BLaER1 treated with 17β-estradiol and CSF1 and Interleukin-3, amounts not matched to agents 10 nM and 100 nM (cell line): ENCODE data around the gene PLEKHA3.

ENCODE experiments used
- H3K27ac ChIP-seq, 11 experiments: shearing (Covaris generic); formaldehyde crosslinking; 2 replicates each; pipeline ENCODE4 v1.8.1; 2022
- H3K27me3 ChIP-seq, 11 experiments: shearing (Covaris generic); formaldehyde crosslinking; 2 replicates each; pipeline ENCODE4 v1.8.1; 2022
- H3K36me3 ChIP-seq, 11 experiments: shearing (Covaris generic); formaldehyde crosslinking; 2 replicates each; pipeline ENCODE4 v1.8.1; 2022
- H3K4me1 ChIP-seq, 10 experiments: shearing (Covaris generic); formaldehyde crosslinking; 2 replicates each; pipeline ENCODE4 v1.8.1; 2022
- H3K4me2 ChIP-seq, 11 experiments: shearing (Covaris generic); formaldehyde crosslinking; 2 replicates each; pipeline ENCODE4 v1.8.1; 2022
- H3K4me3 ChIP-seq, 10 experiments: shearing (Covaris generic); formaldehyde crosslinking; 2 replicates each; pipeline ENCODE4 v1.8.1; 2022
- H3K9ac ChIP-seq, 11 experiments: shearing (Covaris generic); formaldehyde crosslinking; 2 replicates each; pipeline ENCODE4 v1.8.1; 2022
- H3K9me3 ChIP-seq, 11 experiments: shearing (Covaris generic); formaldehyde crosslinking; replicated peaks in 1 of 11; 2 replicates each; pipeline ENCODE4 v1.8.1; 2022
- H4K20me1 ChIP-seq, 11 experiments: shearing (Covaris generic); formaldehyde crosslinking; 2 replicates each; pipeline ENCODE4 v1.8.1; 2022
- Cebpa-rat ChIP-seq, 11 experiments: shearing (Covaris generic); IDR thresholded peaks; 2 replicates each; pipeline ENCODE4 v1.8.1; 2022

Gene PLEKHA3

DNA sequence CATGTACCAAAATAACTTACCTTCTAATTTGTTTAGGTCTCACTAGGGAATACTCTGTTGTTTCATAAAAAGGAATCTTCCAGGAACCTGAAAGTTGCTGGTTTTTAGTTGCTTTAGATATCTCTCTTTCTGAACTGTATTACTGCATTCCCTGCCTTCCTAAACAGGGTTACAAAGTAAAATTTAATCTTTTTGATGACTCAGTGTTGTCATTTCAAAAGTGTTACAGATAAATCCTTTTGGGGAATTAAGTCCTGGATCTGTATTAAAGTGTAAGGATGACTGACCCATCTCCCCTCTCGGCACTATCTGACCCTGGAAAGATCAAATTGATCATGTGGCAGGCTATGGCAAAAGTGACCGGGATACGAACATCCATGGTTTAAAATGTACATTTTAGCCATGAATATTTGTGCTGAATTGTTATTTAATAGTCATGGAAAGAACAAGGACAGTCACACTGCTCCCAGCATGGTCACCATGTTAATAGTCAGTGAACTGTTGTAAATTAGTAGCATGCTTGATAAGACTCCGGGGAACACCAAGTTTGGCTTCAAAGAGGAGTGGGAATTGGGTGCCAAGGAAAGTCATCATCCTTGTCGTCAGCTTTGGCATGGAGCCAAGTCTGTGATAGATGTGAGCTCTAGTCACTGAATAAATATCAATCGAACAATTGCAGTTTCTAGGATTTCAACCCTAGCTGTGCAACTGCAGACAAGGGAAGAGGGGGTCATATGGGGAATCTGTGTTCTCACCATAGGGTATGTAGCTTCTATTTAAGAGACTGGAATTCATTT is 4.2 kb downstream of the PLEKHA3 start:
- H3K9ac ChIP-seq = no peak overlapping the region
- peak overlapping the region in 3 of 11 experiments; percentile 3 to 15 (median 15); a peak in 1 of 22 replicates for H3K4me2 ChIP-seq
- no peaks in the 10 kb centered on the region for H3K9me3 ChIP-seq
- no peak overlapping the region for H3K4me3 ChIP-seq
- H3K36me3 ChIP-seq = peaks cover 33 to 50% (median 40%) of the 10 kb centered on the region in 11 experiments
- no peak overlapping the region for H3K27ac ChIP-seq
- H3K27me3 ChIP-seq = no peaks in the 10 kb centered on the region
- TF ChIP-seq Cebpa-rat (IDR thresholded peaks at IDR 0.05) = no peak
- H3K4me1 ChIP-seq = peaks cover 22 to 38% (median 28%) of the 10 kb centered on the region in 10 experiments
- peaks cover 10 to 86% (median 50%) of the 10 kb centered on the region in 11 experiments; a peak in 16 of 22 replicates for H4K20me1 ChIP-seq

DNA sequence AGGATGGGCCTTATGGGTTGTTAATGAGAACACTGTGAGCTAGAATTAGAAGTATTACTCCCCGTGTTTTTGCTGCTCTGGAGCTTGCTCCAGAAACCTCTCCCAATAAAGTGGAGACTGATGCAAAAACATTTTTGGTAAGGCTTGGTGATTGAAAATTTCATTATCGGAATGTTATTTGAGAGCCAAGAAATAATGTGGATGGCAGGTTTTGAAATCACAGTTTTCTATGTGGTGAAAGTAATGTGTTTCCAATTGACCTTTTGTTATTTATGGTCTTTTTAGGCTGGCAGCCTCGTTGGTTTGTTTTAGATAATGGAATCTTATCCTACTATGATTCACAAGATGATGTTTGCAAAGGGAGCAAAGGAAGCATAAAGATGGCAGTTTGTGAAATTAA is 5.1 kb downstream of the PLEKHA3 start:
- no peaks in the 10 kb centered on the region for H3K9me3 ChIP-seq
- H3K4me3 ChIP-seq = no peak overlapping the region
- H3K4me1 ChIP-seq = peaks cover 17 to 33% (median 23%) of the 10 kb centered on the region in 10 experiments
- TF ChIP-seq Cebpa-rat (IDR thresholded peaks at IDR 0.05) = no peak
- peaks cover 10 to 95% (median 50%) of the 10 kb centered on the region in 11 experiments; a peak in 16 of 22 replicates for H4K20me1 ChIP-seq
- H3K4me2 ChIP-seq = no peak overlapping the region
- no peak overlapping the region for H3K9ac ChIP-seq
- peaks cover 40 to 59% (median 49%) of the 10 kb centered on the region in 11 experiments for H3K36me3 ChIP-seq
- no peaks in the 10 kb centered on the region for H3K27me3 ChIP-seq
- H3K27ac ChIP-seq = no peak overlapping the region

DNA sequence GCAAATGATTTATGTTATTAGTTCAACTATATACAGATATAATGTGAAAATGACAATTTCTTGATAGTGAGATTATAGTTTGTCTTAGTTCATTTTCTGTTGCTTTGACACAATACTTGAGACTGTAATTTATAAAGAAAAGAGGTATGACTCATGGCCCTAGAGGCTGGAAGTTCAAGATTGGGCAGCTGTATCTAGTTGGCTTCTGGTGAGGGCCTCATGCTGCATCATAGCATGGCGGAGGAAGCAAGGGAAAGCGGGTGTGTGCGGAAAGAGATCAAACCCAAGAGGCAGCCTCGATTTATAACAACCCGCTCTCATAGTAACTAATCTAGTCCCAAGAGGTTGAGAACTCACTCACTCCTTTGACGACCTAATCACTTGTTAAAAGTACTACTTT is 11.4 kb downstream of the PLEKHA3 start:
- no peaks in the 10 kb centered on the region for H3K9me3 ChIP-seq
- H4K20me1 ChIP-seq = peaks cover 0 to 38% (median 8%) of the 10 kb centered on the region in 11 experiments; a peak in 10 of 22 replicates
- no peak for TF ChIP-seq Cebpa-rat (IDR thresholded peaks at IDR 0.05)
- H3K4me3 ChIP-seq = no peak overlapping the region
- H3K27ac ChIP-seq = no peak overlapping the region
- H3K4me1 ChIP-seq = no peaks in the 10 kb centered on the region
- H3K27me3 ChIP-seq = no peaks in the 10 kb centered on the region
- H3K4me2 ChIP-seq = no peak overlapping the region
- no peak overlapping the region for H3K9ac ChIP-seq
- H3K36me3 ChIP-seq = peaks cover 83 to 100% (median 93%) of the 10 kb centered on the region in 11 experiments

DNA sequence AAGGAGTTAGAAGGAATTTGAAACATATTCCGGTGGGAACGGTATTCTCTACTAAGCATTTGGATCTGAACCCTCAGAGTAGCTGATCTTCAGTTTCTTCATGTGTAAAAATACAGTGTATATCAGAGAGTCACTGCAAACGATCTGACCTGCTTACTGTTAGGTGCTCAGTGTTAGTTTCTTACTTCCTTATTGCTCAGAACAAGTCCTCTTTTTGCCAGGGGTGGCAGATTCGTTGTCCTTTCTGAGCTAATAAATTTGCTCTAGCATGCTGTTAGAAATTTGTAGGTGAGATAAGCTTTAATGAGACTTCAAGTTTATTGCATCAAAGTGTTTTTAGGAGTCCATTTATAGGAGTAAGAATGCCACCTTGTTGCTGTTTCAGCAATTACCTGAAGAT is 15.8 kb downstream of the PLEKHA3 start:
- no peak for TF ChIP-seq Cebpa-rat (IDR thresholded peaks at IDR 0.05)

DNA sequence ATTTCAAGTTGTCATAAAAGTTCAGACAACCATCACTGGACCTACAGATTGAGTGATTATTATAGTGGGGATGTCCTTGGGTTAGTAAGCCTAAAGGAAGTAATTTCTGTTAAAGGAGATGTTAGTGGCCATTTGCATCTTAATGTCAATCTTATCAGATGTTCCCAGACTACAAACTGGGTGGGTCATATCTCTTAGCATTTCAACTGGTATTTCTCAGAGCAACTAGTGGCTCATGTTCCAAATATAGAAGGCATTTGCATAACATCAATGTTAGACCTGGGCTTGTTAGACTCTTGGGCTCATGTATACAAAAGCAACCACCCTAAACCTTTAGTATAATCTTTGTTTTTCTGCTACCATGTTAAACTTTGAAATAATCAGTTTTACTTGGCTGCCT is 17.9 kb downstream of the PLEKHA3 start:
- Histone ChIP-seq H3K4me2 (no peak overlapping the region), H3K36me3 (peaks cover 86 to 100% (median 94%) of the 10 kb centered on the region in 11 experiments), H3K4me3 (no peak overlapping the region), H3K27me3 (no peaks in the 10 kb centered on the region), H3K9me3 (no peaks in the 10 kb centered on the region), H3K27ac (no peak overlapping the region), H3K9ac (no peak overlapping the region), H3K4me1 (no peaks in the 10 kb centered on the region), H4K20me1 (peaks cover 0 to 5% (median 0%) of the 10 kb centered on the region in 11 experiments; a peak in 1 of 22 replicates)
- no peak for TF ChIP-seq Cebpa-rat (IDR thresholded peaks at IDR 0.05)

More for the DNA sequence above, 15.8 kb downstream of the PLEKHA3 start:
- peaks cover 0 to 5% (median 0%) of the 10 kb centered on the region in 11 experiments; a peak in 1 of 22 replicates for H4K20me1 ChIP-seq
- no peak overlapping the region for H3K27ac ChIP-seq
- no peaks in the 10 kb centered on the region for H3K9me3 ChIP-seq
- peaks cover 79 to 100% (median 91%) of the 10 kb centered on the region in 11 experiments for H3K36me3 ChIP-seq
- H3K4me3 ChIP-seq = no peak overlapping the region
- no peaks in the 10 kb centered on the region for H3K4me1 ChIP-seq
- no peak overlapping the region for H3K4me2 ChIP-seq
- H3K9ac ChIP-seq = no peak overlapping the region
- H3K27me3 ChIP-seq = no peaks in the 10 kb centered on the region

DNA sequence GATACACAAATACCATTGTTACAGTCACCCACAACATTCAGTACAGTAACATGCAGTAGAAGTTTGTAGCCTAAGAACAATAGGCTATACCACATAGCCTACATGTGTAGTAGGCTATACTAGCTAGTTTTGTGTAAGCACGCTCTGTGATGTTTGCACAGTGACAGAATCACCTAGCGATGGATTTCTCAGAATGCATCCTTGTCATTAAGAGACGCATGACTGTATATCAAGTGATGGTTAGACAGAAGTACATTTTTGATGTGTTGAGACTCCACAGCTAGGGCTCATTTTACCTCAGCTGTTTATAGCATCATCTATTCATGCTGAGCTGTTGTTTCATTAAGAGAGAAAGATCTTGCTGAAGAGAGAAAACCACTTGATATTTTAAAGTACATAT is 19.4 kb downstream of the PLEKHA3 start:
- peaks cover 82 to 100% (median 94%) of the 10 kb centered on the region in 11 experiments for H3K36me3 ChIP-seq
- no peaks in the 10 kb centered on the region for H3K4me1 ChIP-seq

GRCh38 chr2:178502751-178503150 is 22.5 kb downstream of the PLEKHA3 start:
- no peaks in the 10 kb centered on the region for H3K9me3 ChIP-seq
- H3K4me1 ChIP-seq = no peaks in the 10 kb centered on the region
- no peak overlapping the region for H3K4me2 ChIP-seq
- no peaks in the 10 kb centered on the region for H3K27me3 ChIP-seq
- peaks cover 57 to 100% (median 88%) of the 10 kb centered on the region in 11 experiments for H3K36me3 ChIP-seq
- no peak for TF ChIP-seq Cebpa-rat (IDR thresholded peaks at IDR 0.05)
- H3K27ac ChIP-seq = no peak overlapping the region
- no peak overlapping the region for H3K4me3 ChIP-seq
- H3K9ac ChIP-seq = no peak overlapping the region
- no peaks in the 10 kb centered on the region for H4K20me1 ChIP-seq

More for the DNA sequence above, 19.4 kb downstream of the PLEKHA3 start:
- H3K4me3 ChIP-seq = no peak overlapping the region
- no peaks in the 10 kb centered on the region for H3K27me3 ChIP-seq
- no peak overlapping the region for H3K4me2 ChIP-seq
- H3K9ac ChIP-seq = no peak overlapping the region
- no peaks in the 10 kb centered on the region for H3K9me3 ChIP-seq
- no peak overlapping the region for H3K27ac ChIP-seq
- 0 out of 22 replicates have a peak, but pooled peaks cover 0 to under 1% (median 0%) of the 10 kb centered on the region in 11 experiments for H4K20me1 ChIP-seq
- TF ChIP-seq Cebpa-rat (IDR thresholded peaks at IDR 0.05) = no peak

GRCh38 chr2:178506101-178506500 is 25.8 kb downstream of the PLEKHA3 start:
- peaks cover 53 to 93% (median 77%) of the 10 kb centered on the region in 11 experiments for H3K36me3 ChIP-seq
- H4K20me1 ChIP-seq = no peaks in the 10 kb centered on the region
- no peak overlapping the region for H3K9ac ChIP-seq
- no peak overlapping the region for H3K4me3 ChIP-seq
- H3K4me2 ChIP-seq = no peak overlapping the region
- TF ChIP-seq Cebpa-rat (IDR thresholded peaks at IDR 0.05) = no peak
- H3K27ac ChIP-seq = no peak overlapping the region
- no peaks in the 10 kb centered on the region for H3K27me3 ChIP-seq
- no peaks in the 10 kb centered on the region for H3K4me1 ChIP-seq
- H3K9me3 ChIP-seq = no peaks in the 10 kb centered on the region

DNA sequence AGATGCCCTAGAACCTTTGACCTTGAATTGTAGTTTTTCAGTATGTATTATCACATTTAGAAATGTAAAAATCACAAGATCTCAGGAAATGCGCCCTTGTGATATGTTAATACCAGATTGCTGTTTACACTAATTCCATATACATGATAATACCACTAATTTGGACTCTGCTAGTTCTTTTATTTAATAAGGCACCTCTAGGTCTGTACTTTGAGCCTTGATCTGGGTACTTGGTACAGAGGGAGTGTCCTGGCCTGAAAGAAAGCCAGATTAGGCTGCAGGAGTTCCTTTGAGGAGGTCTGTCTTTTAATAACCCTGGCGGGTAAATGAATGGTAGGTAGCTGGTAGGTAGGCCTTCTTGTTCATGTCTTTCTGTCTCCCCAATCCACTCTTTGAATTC is 26.3 kb downstream of the PLEKHA3 start:
- Histone ChIP-seq H4K20me1 (no peaks in the 10 kb centered on the region), H3K4me2 (no peak overlapping the region), H3K27ac (no peak overlapping the region), H3K9me3 (no peaks in the 10 kb centered on the region), H3K4me1 (no peaks in the 10 kb centered on the region), H3K27me3 (no peaks in the 10 kb centered on the region), H3K9ac (no peak overlapping the region), H3K36me3 (peaks cover 53 to 93% (median 77%) of the 10 kb centered on the region in 11 experiments), H3K4me3 (no peak overlapping the region)
- TF ChIP-seq Cebpa-rat (IDR thresholded peaks at IDR 0.05) = no peak
